GM19328 (cell line): ENCODE results near the gene TFEC.
"Not testable (repeated sequence)": the region's sequence is repeated elsewhere in the genome, so short reads cannot be mapped to it uniquely, and the experiment has no call there.

Source experiments
- ATAC-seq: cut with Tn5 transposase; IDR thresholded peaks from one replicate; pipeline ENCODE4 v1.9.1; 2021; ENCODE audit warnings: mild to moderate bottlenecking, moderate library complexity; ENCODE audit not compliant: unreplicated experiment

Gene TFEC

GRCh38 chr7:116030651-116031276, at the start of gene TFEC:
TFEC (minus strand) TSS chr7:116030763; CDS start chr7:115984441, 46,322 bp downstream.
- no peak for ATAC-seq

GRCh38 chr7:116075351-116076145, 45.0 kb upstream of the TFEC start:
- no peak for ATAC-seq

GRCh38 chr7:116071629-116072028, 41.1 kb upstream of the TFEC start:
- no peak for ATAC-seq

- ATAC-seq = no peak
These were observed 33.6 kb upstream of the TFEC start for GRCh38 chr7:116064179-116064578.

GRCh38 chr7:116062666-116063065, 32.1 kb upstream of the TFEC start:
- ATAC-seq = no peak

GRCh38 chr7:116052006-116052405, 21.4 kb upstream of the TFEC start:
- no peak for ATAC-seq

GRCh38 chr7:116047261-116047660, 16.7 kb upstream of the TFEC start:
- ATAC-seq = not testable (repeated sequence)

GRCh38 chr7:116045532-116045931, 15.0 kb upstream of the TFEC start:
- ATAC-seq = no peak

- peak; percentile 98 for ATAC-seq
These were observed 11.1 kb upstream of the TFEC start for GRCh38 chr7:116041615-116042014.

GRCh38 chr7:116037401-116037800, 6.8 kb upstream of the TFEC start:
- no peak for ATAC-seq

- no peak for ATAC-seq
These were observed 3.8 kb upstream of the TFEC start for GRCh38 chr7:116034411-116034810.

- ATAC-seq = no peak
These were observed 2.3 kb upstream of the TFEC start for GRCh38 chr7:116032886-116033285.

- peak; percentile 45 for ATAC-seq
These were observed 1.8 kb downstream of the TFEC start for GRCh38 chr7:116028787-116029186.

- ATAC-seq = no peak
These were observed 2.8 kb downstream of the TFEC start for GRCh38 chr7:116027786-116028185.

GRCh38 chr7:116024826-116025809, 5.4 kb downstream of the TFEC start:
- no peak for ATAC-seq

- peak; percentile 46 for ATAC-seq
These were observed 9.3 kb downstream of the TFEC start for GRCh38 chr7:116021237-116021636.

- ATAC-seq = no peak
These were observed 11.8 kb downstream of the TFEC start for GRCh38 chr7:116018731-116019130.

GRCh38 chr7:116013675-116014074, 16.9 kb downstream of the TFEC start:
- ATAC-seq = no peak

GRCh38 chr7:116011584-116011983, 19.0 kb downstream of the TFEC start:
- ATAC-seq = no peak

- not testable (repeated sequence) for ATAC-seq
These were observed 25.8 kb downstream of the TFEC start for GRCh38 chr7:116004762-116005161.

GRCh38 chr7:115997221-115997620, 33.3 kb downstream of the TFEC start:
- no peak for ATAC-seq
